Endodermal cell (in vitro differentiated cells): Measurements from ENCODE around the gene CCDC33. TPM values are rescaled to one million over a fixed set of nuclear protein-coding genes. Genes with fewer than 3 reads are reported as not detected.

Experiments used
- DNase-seq: peaks from one replicate; pipeline ENCODE4 v3.0.0-alpha.2; 2017
- H3K27ac ChIP-seq: 2 replicates; pipeline ENCODE4 v1.5.1; 2013; ENCODE audit warnings: mild to moderate bottlenecking, low read depth, low read length, moderate library complexity
- H3K27me3 ChIP-seq: 2 replicates; pipeline ENCODE4 v1.6.1; 2013; ENCODE audit warnings: mild to moderate bottlenecking, low read length, moderate library complexity; ENCODE audit not compliant: insufficient read depth, control insufficient read depth, poor library complexity, severe bottlenecking
- H3K36me3 ChIP-seq: 2 replicates; pipeline ENCODE4 v1.7.0; 2013; ENCODE audit warnings: mild to moderate bottlenecking, low read length, moderate library complexity; ENCODE audit not compliant: control insufficient read depth, insufficient read depth
- H3K4me1 ChIP-seq: one replicate; pipeline ENCODE4 v1.7.0; 2013; ENCODE audit warnings: low read length; ENCODE audit not compliant: control insufficient read depth, insufficient read depth
- H3K4me3 ChIP-seq: 2 replicates; pipeline ENCODE4 v1.5.1; 2013; ENCODE audit warnings: mild to moderate bottlenecking, low read length, moderate library complexity
- H3K9ac ChIP-seq: 2 replicates; pipeline ENCODE4 v1.6.1; 2013; ENCODE audit warnings: mild to moderate bottlenecking, low read length, moderate library complexity; ENCODE audit not compliant: poor library complexity, severe bottlenecking; ENCODE audit errors: extremely low read depth
- H3K9me3 ChIP-seq: 2 replicates; pipeline ENCODE4 v1.6.1; 2013; ENCODE audit warnings: mild to moderate bottlenecking, low read length, moderate library complexity; ENCODE audit not compliant: control insufficient read depth
- H3K27ac Mint-ChIP-seq: 2 replicates; pipeline ENCODE4 v1.8.0; 2020; ENCODE audit warnings: mixed read lengths
- H3K27me3 Mint-ChIP-seq: 2 replicates; pipeline ENCODE4 v1.8.0; 2021; ENCODE audit warnings: mild to moderate bottlenecking, mixed read lengths; ENCODE audit not compliant: insufficient read depth
- H3K36me3 Mint-ChIP-seq: 2 replicates; pipeline ENCODE4 v1.8.0; 2020; ENCODE audit warnings: low read depth, mixed read lengths
- H3K4me1 Mint-ChIP-seq: 2 replicates; pipeline ENCODE4 v1.8.0; 2020; ENCODE audit warnings: mixed read lengths
- H3K4me3 Mint-ChIP-seq: 2 replicates; pipeline ENCODE4 v1.8.0; 2020; ENCODE audit warnings: mild to moderate bottlenecking, moderate library complexity, mixed read lengths
- H3K9me3 Mint-ChIP-seq: 2 replicates; pipeline ENCODE4 v1.8.0; 2020; ENCODE audit warnings: mild to moderate bottlenecking, mixed read lengths
- WGBS, 2 experiments: methylation state at CpG; one replicate each; pipeline versions ENCODE4 v1.1.5 to v1.1.7; 2013; ENCODE audit warnings: missing lambda C conversion rate in 2 of 2, mixed read lengths in 1 of 2; ENCODE audit not compliant: insufficient coverage in 1 of 2, insufficient read length in 1 of 2; 5-methylcytosine and 5-hydroxymethylcytosine counted together
- total RNA-seq, 2 donors: library from RNA; stranded (reverse); fragmentation: NEBNext Ultra II Directional in 1 of 2; extraction: Animal tissue kit (Norgen Biotek cat#: 25700) in 1 of 2; gene quantifications; 2 replicates in 1 of 2; 3 replicates in 1 of 2; pipeline ENCODE4 v1.2.1, GENCODE V29; 2021
- TF ChIP-seq, protein P1 (sequence below): fragments of 200-600 bp; sonication (generic); conservative IDR thresholded peaks from 2 replicates; pipeline ENCODE4 v1.5.0; 2021; ENCODE audit warnings: antibody characterized with exemption, mild to moderate bottlenecking

CCDC33 gene
- total RNA-seq, 2 donors from 2014 or later, result 2.8 to 3.5 TPM

DNA sequence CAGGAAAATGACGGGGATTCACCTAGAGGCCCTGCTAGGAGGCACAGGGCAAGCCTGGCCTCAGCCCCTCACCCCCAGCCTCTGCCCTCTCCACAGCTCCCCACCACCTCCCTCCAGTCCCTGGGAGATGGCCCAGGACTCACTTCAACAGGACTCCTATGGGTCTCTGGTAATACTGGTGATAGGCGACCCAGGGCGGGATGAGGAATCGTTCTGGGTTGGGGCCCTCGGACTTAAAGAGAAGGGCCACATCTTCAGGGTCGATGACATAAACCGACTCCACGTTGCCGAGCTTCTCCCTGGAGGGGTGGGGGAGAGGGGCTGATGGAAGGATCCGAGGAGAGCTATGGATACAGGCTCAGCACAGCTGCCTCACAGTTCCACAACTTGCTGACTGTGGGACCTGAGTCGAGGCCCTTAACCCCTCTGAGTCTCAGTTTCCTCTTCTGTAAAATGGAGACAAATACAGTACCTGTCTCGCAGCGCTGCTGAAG, 111.7 kb downstream of the CCDC33 start:
- TF ChIP-seq, protein P1, sequence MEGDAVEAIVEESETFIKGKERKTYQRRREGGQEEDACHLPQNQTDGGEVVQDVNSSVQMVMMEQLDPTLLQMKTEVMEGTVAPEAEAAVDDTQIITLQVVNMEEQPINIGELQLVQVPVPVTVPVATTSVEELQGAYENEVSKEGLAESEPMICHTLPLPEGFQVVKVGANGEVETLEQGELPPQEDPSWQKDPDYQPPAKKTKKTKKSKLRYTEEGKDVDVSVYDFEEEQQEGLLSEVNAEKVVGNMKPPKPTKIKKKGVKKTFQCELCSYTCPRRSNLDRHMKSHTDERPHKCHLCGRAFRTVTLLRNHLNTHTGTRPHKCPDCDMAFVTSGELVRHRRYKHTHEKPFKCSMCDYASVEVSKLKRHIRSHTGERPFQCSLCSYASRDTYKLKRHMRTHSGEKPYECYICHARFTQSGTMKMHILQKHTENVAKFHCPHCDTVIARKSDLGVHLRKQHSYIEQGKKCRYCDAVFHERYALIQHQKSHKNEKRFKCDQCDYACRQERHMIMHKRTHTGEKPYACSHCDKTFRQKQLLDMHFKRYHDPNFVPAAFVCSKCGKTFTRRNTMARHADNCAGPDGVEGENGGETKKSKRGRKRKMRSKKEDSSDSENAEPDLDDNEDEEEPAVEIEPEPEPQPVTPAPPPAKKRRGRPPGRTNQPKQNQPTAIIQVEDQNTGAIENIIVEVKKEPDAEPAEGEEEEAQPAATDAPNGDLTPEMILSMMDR, result no peak
- H3K9ac ChIP-seq, result no peak overlapping the region
- WGBS, 2 experiments, result 91 to 100% methylated on average over 3 to 13 of the region's 13 CpGs
- H3K4me1 ChIP-seq, result no peaks in the 10 kb centered on the region
- H3K4me3 ChIP-seq, result no peak overlapping the region
- H3K27me3 ChIP-seq, result no peaks in the 10 kb centered on the region
- no peaks in the 10 kb centered on the region for H3K27me3 Mint-ChIP-seq
- peaks cover 19% of the 10 kb centered on the region for H3K4me1 Mint-ChIP-seq
- H3K36me3 ChIP-seq, result no peaks in the 10 kb centered on the region
- no peak overlapping the region for H3K27ac ChIP-seq
- no peak for DNase-seq
- peaks cover 3% of the 10 kb centered on the region for H3K36me3 Mint-ChIP-seq
- H3K27ac Mint-ChIP-seq, result no peak overlapping the region
- H3K4me3 Mint-ChIP-seq, result no peak overlapping the region
- H3K9me3 Mint-ChIP-seq, result peaks cover 6% of the 10 kb centered on the region
- peaks cover 2% of the 10 kb centered on the region for H3K9me3 ChIP-seq

DNA sequence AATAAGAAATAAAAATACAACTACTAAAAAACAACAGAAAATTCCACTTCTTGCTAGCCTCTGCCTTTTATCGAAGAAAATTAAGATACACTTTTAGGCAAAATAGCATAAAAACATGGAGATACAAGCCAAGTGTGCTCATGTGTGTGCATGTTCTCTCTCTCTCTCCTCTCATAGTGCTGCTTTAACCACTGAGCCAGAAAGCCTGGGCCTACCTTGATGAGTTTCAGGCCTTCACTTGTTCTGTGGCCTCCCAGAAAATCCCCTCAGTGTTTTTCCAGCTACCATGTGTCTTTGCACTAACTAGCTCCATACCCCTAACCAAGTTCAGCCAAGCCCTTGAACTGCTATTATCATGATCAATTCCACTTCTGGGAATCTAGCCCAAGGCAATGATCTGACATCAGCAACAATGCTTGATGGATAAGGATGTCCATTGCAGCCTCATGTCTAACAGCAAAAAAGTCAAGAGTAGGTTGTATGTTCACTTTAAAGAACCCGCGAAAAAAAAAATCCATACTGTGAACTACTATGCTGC, 113.2 kb downstream of the CCDC33 start:
- peaks cover 13% of the 10 kb centered on the region for H3K9me3 ChIP-seq
- peaks cover 16% of the 10 kb centered on the region for H3K9me3 Mint-ChIP-seq
- H3K9ac ChIP-seq, result no peak overlapping the region
- H3K4me3 ChIP-seq, result no peak overlapping the region
- no peaks in the 10 kb centered on the region for H3K27me3 Mint-ChIP-seq
- no peak overlapping the region for H3K27ac ChIP-seq
- no peak overlapping the region for H3K4me3 Mint-ChIP-seq
- H3K27ac Mint-ChIP-seq, result no peak overlapping the region
- peaks cover 5% of the 10 kb centered on the region for H3K36me3 Mint-ChIP-seq
- 92 to 94% methylated on average over 3 of the region's 3 CpGs for WGBS, 2 experiments
- peaks cover 21% of the 10 kb centered on the region for H3K4me1 Mint-ChIP-seq
- H3K4me1 ChIP-seq, result no peaks in the 10 kb centered on the region
- no peak for DNase-seq
- H3K36me3 ChIP-seq, result no peaks in the 10 kb centered on the region
- TF ChIP-seq, protein P1, result no peak
- H3K27me3 ChIP-seq, result no peaks in the 10 kb centered on the region

DNA sequence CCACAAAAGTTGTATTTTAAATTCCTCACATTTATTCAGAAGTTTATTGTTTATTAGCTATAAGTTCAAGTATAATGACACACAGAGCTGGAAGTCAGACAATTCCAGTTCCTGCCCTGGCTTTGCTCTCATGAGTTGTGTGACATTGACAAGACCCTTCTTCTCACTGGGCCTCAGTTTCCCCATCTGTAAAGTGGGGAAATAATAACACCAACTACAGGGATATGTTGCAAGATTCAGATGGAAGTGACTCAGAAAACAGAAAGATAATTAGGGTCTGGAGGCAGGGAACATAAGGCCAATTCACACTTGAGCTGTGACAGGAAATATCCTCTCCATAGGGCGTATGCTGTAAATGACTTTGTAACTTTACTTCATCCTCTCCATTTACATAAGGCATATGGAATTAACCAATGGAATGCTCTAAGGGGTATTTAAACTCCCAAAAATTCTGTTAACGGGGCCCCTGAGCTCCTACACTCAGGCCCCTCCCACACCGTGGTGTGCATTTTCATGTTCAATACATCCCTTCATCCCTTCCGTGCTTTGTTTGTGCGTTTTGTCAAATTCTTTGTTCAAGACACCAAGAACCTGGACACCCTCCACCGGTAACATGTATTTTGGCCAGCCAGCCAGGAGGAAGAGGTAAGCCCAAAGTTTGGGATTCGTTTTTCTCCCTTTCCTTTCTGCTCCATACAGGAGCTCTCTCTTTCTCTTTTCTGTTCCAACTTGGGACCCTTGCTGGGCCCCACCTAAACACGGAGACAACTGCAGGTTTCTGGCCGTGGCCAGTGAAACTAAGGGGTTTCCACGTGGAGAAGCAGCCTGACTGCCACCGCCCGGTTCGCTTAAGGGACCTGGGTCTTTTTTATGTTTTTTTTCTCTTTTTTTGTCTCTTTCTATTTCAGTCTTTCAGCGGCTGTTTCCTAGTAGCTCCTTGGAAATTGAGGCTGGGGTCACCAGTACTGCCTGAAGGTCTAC, 114.5 kb downstream of the CCDC33 start:
- Histone ChIP-seq H3K9me3 (peaks cover 13% of the 10 kb centered on the region), H3K9ac (no peak overlapping the region), H3K4me1 (no peaks in the 10 kb centered on the region), H3K4me3 (no peak overlapping the region), H3K36me3 (no peaks in the 10 kb centered on the region), H3K27me3 (no peaks in the 10 kb centered on the region), H3K27ac (no peak overlapping the region)
- Mint-ChIP-seq H3K27ac (peak overlapping the region; percentile 34), H3K9me3 (peaks cover 28% of the 10 kb centered on the region), H3K4me3 (peak overlapping the region; percentile 55), H3K27me3 (no peaks in the 10 kb centered on the region), H3K4me1 (peaks cover 28% of the 10 kb centered on the region), H3K36me3 (peaks cover 16% of the 10 kb centered on the region)
- WGBS, 2 experiments, result 80 to 81% methylated on average over 11 to 14 of the region's 14 CpGs
- DNase-seq, result no peak
- TF ChIP-seq, protein P1, result no peak
